ENCODE results near the gene NOTCH2. TPM values are rescaled to one million over a fixed set of nuclear protein-coding genes. Genes with fewer than 3 reads are reported as not detected.
A peak's percentile ranks its signal among the peaks of the same experiment; 100 is the strongest.

Gene NOTCH2
- total RNA-seq, 1 donor from 2014 or later = 259 TPM

DNA sequence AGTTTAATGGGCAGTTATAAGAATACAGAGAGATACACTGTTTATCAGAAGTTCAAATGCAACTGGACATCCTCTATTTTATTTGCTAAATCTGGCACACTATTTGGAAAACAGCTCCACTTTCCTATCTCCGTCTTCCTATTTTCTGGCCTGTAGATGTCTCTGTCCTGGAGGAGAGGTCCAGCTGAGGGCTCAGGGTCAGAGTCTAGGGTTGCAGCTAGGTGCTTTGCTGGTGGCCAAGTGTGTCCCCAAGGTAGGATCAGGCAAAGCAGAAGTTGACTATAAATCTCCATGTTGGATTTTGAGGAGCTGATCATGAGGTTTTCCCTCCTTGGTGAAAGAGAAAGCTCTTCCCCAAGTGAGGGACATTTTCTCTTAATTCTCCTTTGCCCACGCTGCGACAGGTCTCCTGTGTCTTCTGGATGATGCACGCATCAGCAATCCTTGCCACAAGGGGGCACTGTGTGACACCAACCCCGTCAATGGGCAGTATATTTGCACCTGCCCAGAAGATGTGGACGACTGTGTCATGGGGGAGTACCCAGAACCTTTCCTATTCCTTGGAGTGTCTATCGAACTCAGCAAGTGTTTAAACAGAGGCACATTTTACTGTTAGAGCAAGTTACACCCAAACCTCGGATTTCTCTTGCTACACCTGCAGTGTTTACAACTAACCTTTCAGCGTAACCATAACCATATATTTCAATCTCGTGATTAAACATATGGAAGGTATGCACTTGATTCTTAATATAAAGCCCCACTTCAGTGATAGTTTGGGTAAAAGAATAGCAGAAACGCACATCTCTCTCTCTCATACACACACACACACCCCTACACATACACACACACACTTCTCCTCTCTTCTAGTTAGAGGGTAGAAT lies 183.3 kb downstream of the NOTCH2 start:
- Mint-ChIP-seq H3K4me1 (no peaks in the 10 kb centered on the region), H3K4me3 (no peak overlapping the region), H3K36me3 (ENCODE audit: low read depth) (peaks cover 8% of the 10 kb centered on the region), H3K27ac (no peak overlapping the region), H3K9me3 (peaks cover 11% of the 10 kb centered on the region), H3K27me3 (peaks cover 20% of the 10 kb centered on the region)
- TF ChIP-seq, protein P1, sequence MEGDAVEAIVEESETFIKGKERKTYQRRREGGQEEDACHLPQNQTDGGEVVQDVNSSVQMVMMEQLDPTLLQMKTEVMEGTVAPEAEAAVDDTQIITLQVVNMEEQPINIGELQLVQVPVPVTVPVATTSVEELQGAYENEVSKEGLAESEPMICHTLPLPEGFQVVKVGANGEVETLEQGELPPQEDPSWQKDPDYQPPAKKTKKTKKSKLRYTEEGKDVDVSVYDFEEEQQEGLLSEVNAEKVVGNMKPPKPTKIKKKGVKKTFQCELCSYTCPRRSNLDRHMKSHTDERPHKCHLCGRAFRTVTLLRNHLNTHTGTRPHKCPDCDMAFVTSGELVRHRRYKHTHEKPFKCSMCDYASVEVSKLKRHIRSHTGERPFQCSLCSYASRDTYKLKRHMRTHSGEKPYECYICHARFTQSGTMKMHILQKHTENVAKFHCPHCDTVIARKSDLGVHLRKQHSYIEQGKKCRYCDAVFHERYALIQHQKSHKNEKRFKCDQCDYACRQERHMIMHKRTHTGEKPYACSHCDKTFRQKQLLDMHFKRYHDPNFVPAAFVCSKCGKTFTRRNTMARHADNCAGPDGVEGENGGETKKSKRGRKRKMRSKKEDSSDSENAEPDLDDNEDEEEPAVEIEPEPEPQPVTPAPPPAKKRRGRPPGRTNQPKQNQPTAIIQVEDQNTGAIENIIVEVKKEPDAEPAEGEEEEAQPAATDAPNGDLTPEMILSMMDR (IDR thresholded peaks at IDR 0.05) = no peak
- intact Hi-C loops (cut with micrococcal nuclease) = loop anchor here (10.0 kb wide), 1 partner anchor 259 kb away; no protein-coding TSS in a partner anchor
- DNase-seq (no peak), ATAC-seq (ENCODE audit: low read depth) (peak; percentile 52)
- CTCF ChIA-PET = no interaction called here
- POLR2A ChIA-PET = no interaction called here

DNA sequence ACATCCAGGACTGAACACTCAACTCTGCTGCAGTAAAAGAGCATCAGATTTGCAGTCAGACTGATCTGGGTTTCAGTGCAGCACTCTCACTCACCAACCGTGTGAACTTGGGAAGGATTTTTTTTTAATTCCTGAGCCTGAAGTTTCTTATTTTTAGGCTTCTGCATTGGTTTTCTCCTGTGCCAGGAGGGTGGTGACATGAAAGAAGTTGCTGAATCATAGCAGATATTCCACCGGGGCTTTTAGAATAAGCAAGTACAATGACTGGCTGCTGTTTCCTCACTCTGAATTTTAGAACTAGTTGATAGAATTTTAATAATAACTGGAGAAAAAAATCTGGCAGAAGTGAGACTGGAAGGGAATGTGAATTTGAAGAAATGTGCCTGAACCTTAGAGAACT lies 184.8 kb downstream of the NOTCH2 start:
- Mint-ChIP-seq H3K9me3 (peaks cover 11% of the 10 kb centered on the region), H3K27ac (no peak overlapping the region), H3K27me3 (peaks cover 25% of the 10 kb centered on the region), H3K4me1 (no peaks in the 10 kb centered on the region), H3K36me3 (ENCODE audit: low read depth) (peaks cover 8% of the 10 kb centered on the region), H3K4me3 (no peak overlapping the region)
- intact Hi-C loops (cut with micrococcal nuclease) = loop anchor here (10.0 kb wide), 1 partner anchor 260 kb away; no protein-coding TSS in a partner anchor
- ChIA-PET POLR2A (no interaction called here), CTCF (no interaction called here)
- DNase-seq (no peak), ATAC-seq (ENCODE audit: low read depth) (no peak)
- TF ChIP-seq, protein P1 (IDR thresholded peaks at IDR 0.05) = no peak

DNA sequence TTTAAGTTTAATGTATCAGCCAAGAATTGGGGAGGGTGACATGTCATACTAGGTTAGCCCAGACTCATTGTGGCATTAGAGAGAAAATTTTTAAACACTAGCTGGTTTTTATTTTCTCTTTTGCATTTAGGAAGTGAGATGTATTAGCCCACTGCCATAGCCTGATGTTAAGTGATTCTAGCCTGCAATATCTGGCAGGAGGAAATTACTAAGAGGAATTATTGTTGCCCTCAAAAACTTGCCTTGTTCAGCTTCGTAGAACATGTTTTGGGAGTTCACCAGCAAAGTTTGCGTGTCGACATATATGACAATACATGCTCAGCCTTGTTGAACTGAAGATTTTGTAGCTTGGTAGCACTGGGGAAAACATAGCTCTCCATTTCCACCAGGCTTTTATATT lies 185.6 kb downstream of the NOTCH2 start:
- ChIA-PET CTCF (no interaction called here), POLR2A (no interaction called here)
- Mint-ChIP-seq H3K27me3 (peaks cover 26% of the 10 kb centered on the region), H3K9me3 (peaks cover 8% of the 10 kb centered on the region), H3K36me3 (ENCODE audit: low read depth) (peaks cover 7% of the 10 kb centered on the region), H3K27ac (no peak overlapping the region), H3K4me3 (no peak overlapping the region), H3K4me1 (no peaks in the 10 kb centered on the region)
- DNase-seq = no peak
- TF ChIP-seq, protein P1 (IDR thresholded peaks at IDR 0.05) = no peak
- intact Hi-C loops (cut with micrococcal nuclease) = loop anchor here (10.0 kb wide), 1 partner anchor 261 kb away; no protein-coding TSS in a partner anchor
- no peak for ATAC-seq (ENCODE audit: low read depth)

DNA sequence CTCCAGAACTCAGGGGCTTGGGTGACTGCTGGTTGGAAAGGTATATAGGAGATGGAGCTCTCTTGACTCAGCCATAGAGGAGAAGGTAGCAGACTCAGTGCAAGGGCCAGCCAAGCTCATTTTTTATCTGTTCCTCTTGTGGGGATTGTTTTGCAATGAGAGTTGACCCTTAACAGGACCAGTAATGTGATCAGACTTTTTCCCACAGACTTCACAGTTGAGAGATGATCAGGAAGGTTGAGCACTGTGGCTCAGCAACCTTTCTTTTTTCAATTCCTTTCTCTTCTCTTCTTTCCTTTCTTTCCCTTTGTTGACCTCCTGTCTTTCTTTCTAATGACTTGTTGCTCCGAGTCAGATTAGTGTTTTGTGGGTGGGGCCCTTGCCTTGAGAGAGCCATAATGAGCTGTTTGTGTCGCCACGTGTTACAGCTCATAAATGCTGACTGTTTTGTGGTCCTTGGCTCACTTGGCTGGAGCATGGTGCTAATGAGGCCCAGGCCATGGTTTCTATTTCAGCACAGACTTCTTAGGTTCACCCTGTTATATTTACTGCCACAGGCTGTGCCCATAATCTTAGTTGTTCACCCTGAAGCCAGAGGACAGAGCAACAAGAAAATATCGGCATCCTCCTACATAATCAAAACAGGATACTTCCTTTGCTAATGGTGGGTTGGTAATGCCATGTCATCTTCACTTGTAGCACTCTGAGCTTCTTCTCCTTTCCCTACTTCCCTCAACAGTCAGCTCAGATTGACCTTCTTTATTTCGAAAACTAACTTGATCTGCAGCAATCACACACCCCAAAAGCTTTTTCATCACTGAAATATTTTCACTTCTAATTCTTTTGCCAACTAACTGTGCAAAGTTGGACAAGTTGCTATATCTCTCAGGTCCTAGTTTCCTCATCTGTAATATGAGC lies 187.1 kb downstream of the NOTCH2 start:
- H3K36me3 Mint-ChIP-seq (ENCODE audit: low read depth) = no peaks in the 10 kb centered on the region
- intact Hi-C loops (cut with micrococcal nuclease) = loop anchor here (10.0 kb wide), 1 partner anchor 262 kb away; no protein-coding TSS in a partner anchor

More for the DNA sequence above, 187.1 kb downstream of the NOTCH2 start:
- DNase-seq = no peak
- TF ChIP-seq, protein P1 (IDR thresholded peaks at IDR 0.05) = no peak
- H3K27ac Mint-ChIP-seq = no peak overlapping the region
- H3K4me1 Mint-ChIP-seq = no peaks in the 10 kb centered on the region
- POLR2A ChIA-PET = no interaction called here
- CTCF ChIA-PET = no interaction called here
- H3K4me3 Mint-ChIP-seq = no peak overlapping the region
- ATAC-seq (ENCODE audit: low read depth) = no peak
- H3K27me3 Mint-ChIP-seq = peaks cover 23% of the 10 kb centered on the region
- H3K9me3 Mint-ChIP-seq = no peaks in the 10 kb centered on the region

All from activated B cell treated with CpG ODN at 0.5 μM for 24 hours (primary cell).